ES-I3 (cell line): ENCODE data around the gene NBPF3.
"Not testable (repeated sequence)": the region's sequence is repeated elsewhere in the genome, so short reads cannot be mapped to it uniquely, and the experiment has no call there.

ENCODE experiments used
- H3K36me3 ChIP-seq: 2 replicates; pipeline ENCODE4 v1.6.1; 2013; ENCODE audit warnings: mild to moderate bottlenecking, low read length, control low read depth, moderate library complexity; ENCODE audit not compliant: insufficient read depth
- H3K4me1 ChIP-seq: 2 replicates; pipeline ENCODE4 v1.6.1; 2013; ENCODE audit warnings: mild to moderate bottlenecking, control low read depth, low read length; ENCODE audit not compliant: insufficient read depth
- H3K9ac ChIP-seq: 2 replicates; pipeline ENCODE4 v1.6.1; 2013; ENCODE audit warnings: low read depth, mild to moderate bottlenecking, low read length, moderate library complexity
- H3K9me3 ChIP-seq: 2 replicates; pipeline ENCODE4 v1.6.1; 2013; ENCODE audit warnings: mild to moderate bottlenecking, low read length, moderate library complexity; ENCODE audit not compliant: control insufficient read depth, insufficient read depth

Gene NBPF3

GRCh38 chr1:21514245-21514644 lies 74.3 kb downstream of the NBPF3 start:
- Histone ChIP-seq H3K9me3 (no peaks in the 10 kb centered on the region), H3K9ac (no peak overlapping the region), H3K4me1 (peaks cover 36% of the 10 kb centered on the region), H3K36me3 (no peaks in the 10 kb centered on the region)

GRCh38 chr1:21517161-21517589 lies 77.2 kb downstream of the NBPF3 start:
- H3K9me3 ChIP-seq = no peaks in the 10 kb centered on the region
- H3K9ac ChIP-seq = no peak overlapping the region
- peaks cover 38% of the 10 kb centered on the region for H3K4me1 ChIP-seq
- no peaks in the 10 kb centered on the region for H3K36me3 ChIP-seq

- H3K36me3 ChIP-seq = no peaks in the 10 kb centered on the region
- H3K9me3 ChIP-seq = no peaks in the 10 kb centered on the region
- no peak overlapping the region; the same call in 1 of the 2 replicates for H3K9ac ChIP-seq
- H3K4me1 ChIP-seq = peaks cover 38% of the 10 kb centered on the region
Measured at GRCh38 chr1:21517660-21518480, 77.9 kb downstream of the NBPF3 start.

GRCh38 chr1:21518774-21519455 lies 79.0 kb downstream of the NBPF3 start:
- no peaks in the 10 kb centered on the region for H3K36me3 ChIP-seq
- H3K9ac ChIP-seq = no peak overlapping the region
- H3K9me3 ChIP-seq = no peaks in the 10 kb centered on the region
- peaks cover 38% of the 10 kb centered on the region for H3K4me1 ChIP-seq

- peaks cover 40% of the 10 kb centered on the region for H3K4me1 ChIP-seq
- H3K9me3 ChIP-seq, H3K36me3 ChIP-seq, H3K9ac ChIP-seq: not testable (repeated sequence)
Measured at GRCh38 chr1:21519486-21520070, 79.6 kb downstream of the NBPF3 start.

GRCh38 chr1:21520899-21521716 lies 81.2 kb downstream of the NBPF3 start:
- no peaks in the 10 kb centered on the region for H3K9me3 ChIP-seq
- no peaks in the 10 kb centered on the region for H3K36me3 ChIP-seq
- no peak overlapping the region for H3K9ac ChIP-seq
- peaks cover 49% of the 10 kb centered on the region for H3K4me1 ChIP-seq

- Histone ChIP-seq H3K9me3 (no peaks in the 10 kb centered on the region), H3K4me1 (peaks cover 49% of the 10 kb centered on the region)
Measured at GRCh38 chr1:21521717-21522060, 81.8 kb downstream of the NBPF3 start.

GRCh38 chr1:21522525-21523038 lies 82.6 kb downstream of the NBPF3 start:
- Histone ChIP-seq H3K36me3 (no peaks in the 10 kb centered on the region), H3K9me3 (no peaks in the 10 kb centered on the region), H3K4me1 (peaks cover 41% of the 10 kb centered on the region), H3K9ac (no peak overlapping the region)

More at GRCh38 chr1:21521717-21522060, 81.8 kb downstream of the NBPF3 start:
- H3K36me3 ChIP-seq = no peaks in the 10 kb centered on the region
- H3K9ac ChIP-seq = no peak overlapping the region

- no peak overlapping the region for H3K9ac ChIP-seq
- H3K9me3 ChIP-seq = no peaks in the 10 kb centered on the region
- H3K4me1 ChIP-seq = peaks cover 35% of the 10 kb centered on the region
- H3K36me3 ChIP-seq = no peaks in the 10 kb centered on the region
Measured at GRCh38 chr1:21523297-21523813, 83.4 kb downstream of the NBPF3 start.

GRCh38 chr1:21524220-21524619 lies 84.3 kb downstream of the NBPF3 start:
- H3K9ac ChIP-seq = no peak overlapping the region
- H3K4me1 ChIP-seq = peaks cover 27% of the 10 kb centered on the region
- H3K9me3 ChIP-seq = no peaks in the 10 kb centered on the region
- H3K36me3 ChIP-seq = no peaks in the 10 kb centered on the region

- Histone ChIP-seq H3K9ac (no peak overlapping the region), H3K9me3 (no peaks in the 10 kb centered on the region), H3K36me3 (no peaks in the 10 kb centered on the region), H3K4me1 (peaks cover 21% of the 10 kb centered on the region)
Measured at GRCh38 chr1:21524686-21525339, 84.9 kb downstream of the NBPF3 start.

GRCh38 chr1:21525340-21525717 lies 85.4 kb downstream of the NBPF3 start:
- Histone ChIP-seq H3K9me3 (no peaks in the 10 kb centered on the region), H3K4me1 (peaks cover 21% of the 10 kb centered on the region), H3K9ac (no peak overlapping the region), H3K36me3 (no peaks in the 10 kb centered on the region)

GRCh38 chr1:21526441-21526840 lies 86.5 kb downstream of the NBPF3 start:
- Histone ChIP-seq H3K36me3 (no peaks in the 10 kb centered on the region), H3K9me3 (no peaks in the 10 kb centered on the region), H3K4me1 (peaks cover 17% of the 10 kb centered on the region), H3K9ac (no peak overlapping the region)
